Liver (tissue), 9 donors: Measurements from ENCODE around the gene CLDN5. TPM values are rescaled to one million over a fixed set of nuclear protein-coding genes. Genes with fewer than 3 reads are reported as not detected.

Experiments
- DNase-seq: peaks from one replicate; pipeline ENCODE4 v3.0.0-alpha.2; 2017; ENCODE audit warnings: low spot score
- H3K27ac ChIP-seq, 2 donors: one replicate each; pipeline ENCODE4 v1.7.0; 2013; ENCODE audit warnings: inconsistent platforms in 2 of 2, low read length in 2 of 2, control low read depth in 1 of 2, low read depth in 1 of 2, mild to moderate bottlenecking in 1 of 2
- H3K27me3 ChIP-seq, 4 donors: one replicate each; pipeline versions ENCODE4 v1.6.1 to v1.7.0; 2013; ENCODE audit warnings: low read length in 3 of 4, inconsistent platforms in 1 of 4, mild to moderate bottlenecking in 1 of 4, moderate library complexity in 1 of 4; ENCODE audit not compliant: control insufficient read depth in 4 of 4, insufficient read depth in 4 of 4
- H3K36me3 ChIP-seq, 4 donors: one replicate each; pipeline versions ENCODE4 v1.6.1 to v1.7.0; 2013; ENCODE audit warnings: low read length in 3 of 4, mild to moderate bottlenecking in 3 of 4, low read depth in 1 of 4, moderate library complexity in 1 of 4; ENCODE audit not compliant: control insufficient read depth in 4 of 4, insufficient read depth in 3 of 4
- H3K4me1 ChIP-seq, 4 donors: one replicate each; pipeline versions ENCODE4 v1.6.1 to v1.7.0; 2013; ENCODE audit warnings: low read length in 3 of 4, mild to moderate bottlenecking in 3 of 4, moderate library complexity in 1 of 4; ENCODE audit not compliant: control insufficient read depth in 4 of 4, insufficient read depth in 4 of 4
- H3K4me3 ChIP-seq, 3 donors: one replicate each; pipeline versions ENCODE4 v1.6.1 to v1.7.0; 2013; ENCODE audit warnings: low read length in 3 of 3, control low read depth in 1 of 3, low read depth in 1 of 3, mild to moderate bottlenecking in 1 of 3
- H3K9ac ChIP-seq, 2 donors: one replicate each; pipeline ENCODE4 v1.7.0; 2013; ENCODE audit warnings: low read length in 2 of 2, mild to moderate bottlenecking in 2 of 2, moderate library complexity in 2 of 2, control low read depth in 1 of 2, low read depth in 1 of 2
- H3K9me3 ChIP-seq, 4 donors: one replicate each; pipeline versions ENCODE4 v1.6.1 to v1.7.0; 2013; ENCODE audit warnings: low read length in 3 of 4; ENCODE audit not compliant: control insufficient read depth in 4 of 4
- EGR1 ChIP-seq, 2 donors: IDR thresholded peaks; 2 replicates each; pipeline ENCODE4 v1.6.1; 2016 to 2018; ENCODE audit warnings: antibody characterized with exemption in 2 of 2, low read depth in 2 of 2
- FOXA1 ChIP-seq: IDR thresholded peaks from 2 replicates; pipeline ENCODE4 v1.6.1; 2016; ENCODE audit warnings: antibody characterized with exemption
- GABPA ChIP-seq, 2 donors: IDR thresholded peaks in 1 of 2; conservative IDR thresholded peaks in 1 of 2; 2 replicates each; pipeline ENCODE4 v1.6.1; 2016; ENCODE audit warnings: antibody characterized with exemption in 2 of 2, mild to moderate bottlenecking in 1 of 2, moderate library complexity in 1 of 2
- HNF4A ChIP-seq, 2 donors: conservative IDR thresholded peaks; 2 replicates each; pipeline ENCODE4 v1.6.1; 2016; ENCODE audit warnings: antibody characterized with exemption in 2 of 2, mild to moderate bottlenecking in 2 of 2
- JUND ChIP-seq, 2 donors: IDR thresholded peaks; 2 replicates each; pipeline ENCODE4 v1.6.1; 2016; ENCODE audit warnings: antibody characterized with exemption in 2 of 2
- NR2F2 ChIP-seq: IDR thresholded peaks from 2 replicates; pipeline ENCODE4 v1.6.1; 2016; ENCODE audit warnings: antibody characterized with exemption
- RAD21 ChIP-seq, 2 donors: IDR thresholded peaks; 2 replicates each; pipeline ENCODE4 v1.6.1; 2016; ENCODE audit warnings: antibody characterized with exemption in 2 of 2, mild to moderate bottlenecking in 2 of 2
- RXRA ChIP-seq, 2 donors: IDR thresholded peaks; 2 replicates each; pipeline ENCODE4 v1.6.1; 2017 to 2018; ENCODE audit warnings: antibody characterized with exemption in 2 of 2, mild to moderate bottlenecking in 1 of 2
- SP1 ChIP-seq: IDR thresholded peaks from 2 replicates; pipeline ENCODE4 v1.6.1; 2018; ENCODE audit warnings: antibody characterized with exemption, mild to moderate bottlenecking
- TAF1 ChIP-seq: conservative IDR thresholded peaks from 2 replicates; pipeline ENCODE4 v1.6.1; 2016; ENCODE audit warnings: antibody characterized with exemption, mild to moderate bottlenecking
- YY1 ChIP-seq: IDR thresholded peaks from 2 replicates; pipeline ENCODE4 v1.6.1; 2016; ENCODE audit warnings: antibody characterized with exemption, mild to moderate bottlenecking
- WGBS: extraction: QIAGEN DNeasy Blood & Tissue Kit; methylation state at CpG from one replicate; pipeline ENCODE4 v1.1.7; 2013; 5-methylcytosine and 5-hydroxymethylcytosine counted together
- polyA plus RNA-seq, 2 donors: library from polyadenylated mRNA; stranded (reverse) in 1 of 2; unstranded in 1 of 2; fragments of 200-250 nt in 1 of 2; fragments of >200 nt in 1 of 2; fragmentation: Nextera tagmentation in 1 of 2; extraction: Ambion mirVana in 1 of 2; gene quantifications; one replicate each; pipeline versions ENCODE4 v1.2.1 to v1.2.3, GENCODE V29; 2013 to 2015
- total RNA-seq, 2 donors: library from RNA; depleted of rRNA; stranded (reverse); fragments of >200 nt; gene quantifications; one replicate each; pipeline ENCODE4 v1.2.3, GENCODE V29; 2014
- TF ChIP-seq, protein P1 (sequence below): IDR thresholded peaks from 2 replicates; pipeline ENCODE4 v1.6.1; 2016; ENCODE audit warnings: antibody characterized with exemption, mild to moderate bottlenecking
- TF ChIP-seq, protein P2 (sequence below): fragments of 150-350 bp; IDR thresholded peaks from 2 replicates; pipeline ENCODE4 v1.5.1; 2017; ENCODE audit warnings: improper control_type of control experiment, low read depth, low read length; ENCODE audit not compliant: missing input control
- TF ChIP-seq, protein P3 (sequence below): IDR thresholded peaks from 2 replicates; pipeline ENCODE4 v1.6.1; 2016; ENCODE audit warnings: antibody characterized with exemption
- TF ChIP-seq, protein P4 (sequence below): IDR thresholded peaks from 2 replicates; pipeline ENCODE4 v1.6.1; 2016; ENCODE audit warnings: antibody characterized with exemption
- donor health status: healthy.
- donor health status: healthy.
- donor health status: healthy.
- donor health status: healthy.
- donor health status: healthy.

The CLDN5 gene
- total and polyA plus RNA-seq, 4 donors, result 15.6 to 31.5 (median 22.4) TPM

DNA sequence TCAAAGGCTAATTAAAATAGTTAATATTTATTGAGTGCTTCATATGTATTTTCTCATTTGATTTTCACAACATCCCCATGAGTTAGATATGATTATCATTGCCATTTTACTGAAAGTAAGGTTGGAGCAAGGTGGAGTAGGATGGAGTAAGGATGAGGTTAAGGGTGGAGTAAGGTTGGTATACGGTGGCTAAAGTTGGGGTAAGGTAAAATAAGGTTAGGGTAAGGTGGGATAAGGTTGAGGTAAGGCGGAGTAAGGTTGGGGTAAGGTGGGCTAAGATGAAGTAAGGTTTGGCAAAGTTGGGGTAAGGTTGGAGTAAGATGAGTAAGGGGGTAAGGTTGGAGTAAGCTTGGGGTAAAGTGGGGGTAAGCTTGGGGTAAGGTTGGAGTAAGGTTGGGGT lies 45.8 kb upstream of the CLDN5 start:
- no peak for TF ChIP-seq TAF1
- TF ChIP-seq NR2F2, result no peak
- TF ChIP-seq EGR1 (IDR thresholded peaks at IDR 0.05; ENCODE audit: low read depth in 2 of 2), result no peak
- no peak overlapping the region for H3K9ac ChIP-seq
- no peak overlapping the region for H3K27ac ChIP-seq
- WGBS, result 94% methylated on average over 2 of the region's 2 CpGs
- H3K9me3 ChIP-seq, result no peaks in the 10 kb centered on the region
- no peaks in the 10 kb centered on the region for H3K27me3 ChIP-seq
- H3K36me3 ChIP-seq, result no peaks in the 10 kb centered on the region
- no peak overlapping the region for H3K4me3 ChIP-seq
- no peaks in the 10 kb centered on the region for H3K4me1 ChIP-seq
- no peak for DNase-seq

DNA sequence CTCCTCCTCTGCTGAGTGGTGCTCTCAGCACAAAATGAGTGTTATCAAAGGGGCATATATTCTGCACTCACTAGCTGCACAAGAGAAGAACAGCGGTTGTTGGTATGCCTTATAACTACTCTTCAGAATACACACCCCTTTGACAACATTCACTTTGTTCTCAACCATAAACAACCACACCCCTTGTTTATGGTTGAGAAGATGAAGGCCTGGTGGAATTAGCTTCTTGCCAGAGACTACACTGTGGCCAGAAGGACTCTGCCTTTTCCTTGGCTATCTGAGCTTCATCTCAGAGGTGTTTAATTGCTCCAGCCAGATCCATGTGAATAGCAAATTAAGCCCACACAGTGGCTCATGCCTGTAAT lies 45.0 kb upstream of the CLDN5 start:
- no peak for DNase-seq
- 86% methylated on average over 1 of the region's 1 CpG for WGBS
- TF ChIP-seq, protein P1, sequence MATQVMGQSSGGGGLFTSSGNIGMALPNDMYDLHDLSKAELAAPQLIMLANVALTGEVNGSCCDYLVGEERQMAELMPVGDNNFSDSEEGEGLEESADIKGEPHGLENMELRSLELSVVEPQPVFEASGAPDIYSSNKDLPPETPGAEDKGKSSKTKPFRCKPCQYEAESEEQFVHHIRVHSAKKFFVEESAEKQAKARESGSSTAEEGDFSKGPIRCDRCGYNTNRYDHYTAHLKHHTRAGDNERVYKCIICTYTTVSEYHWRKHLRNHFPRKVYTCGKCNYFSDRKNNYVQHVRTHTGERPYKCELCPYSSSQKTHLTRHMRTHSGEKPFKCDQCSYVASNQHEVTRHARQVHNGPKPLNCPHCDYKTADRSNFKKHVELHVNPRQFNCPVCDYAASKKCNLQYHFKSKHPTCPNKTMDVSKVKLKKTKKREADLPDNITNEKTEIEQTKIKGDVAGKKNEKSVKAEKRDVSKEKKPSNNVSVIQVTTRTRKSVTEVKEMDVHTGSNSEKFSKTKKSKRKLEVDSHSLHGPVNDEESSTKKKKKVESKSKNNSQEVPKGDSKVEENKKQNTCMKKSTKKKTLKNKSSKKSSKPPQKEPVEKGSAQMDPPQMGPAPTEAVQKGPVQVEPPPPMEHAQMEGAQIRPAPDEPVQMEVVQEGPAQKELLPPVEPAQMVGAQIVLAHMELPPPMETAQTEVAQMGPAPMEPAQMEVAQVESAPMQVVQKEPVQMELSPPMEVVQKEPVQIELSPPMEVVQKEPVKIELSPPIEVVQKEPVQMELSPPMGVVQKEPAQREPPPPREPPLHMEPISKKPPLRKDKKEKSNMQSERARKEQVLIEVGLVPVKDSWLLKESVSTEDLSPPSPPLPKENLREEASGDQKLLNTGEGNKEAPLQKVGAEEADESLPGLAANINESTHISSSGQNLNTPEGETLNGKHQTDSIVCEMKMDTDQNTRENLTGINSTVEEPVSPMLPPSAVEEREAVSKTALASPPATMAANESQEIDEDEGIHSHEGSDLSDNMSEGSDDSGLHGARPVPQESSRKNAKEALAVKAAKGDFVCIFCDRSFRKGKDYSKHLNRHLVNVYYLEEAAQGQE, result no peak
- TF ChIP-seq NR2F2 (no peak), YY1 (no peak), EGR1 (IDR thresholded peaks at IDR 0.05; ENCODE audit: low read depth in 2 of 2) (no peak), JUND (IDR thresholded peaks at IDR 0.05) (no peak), RAD21 (IDR thresholded peaks at IDR 0.05) (no peak), FOXA1 (no peak), GABPA (IDR thresholded peaks at IDR 0.05 in 1 of 2, conservative IDR thresholded peaks at IDR 0.05 in 1 of 2) (no peak), SP1 (no peak), HNF4A (conservative IDR thresholded peaks at IDR 0.05) (no peak), RXRA (IDR thresholded peaks at IDR 0.05) (no peak)
- TF ChIP-seq, protein P2, sequence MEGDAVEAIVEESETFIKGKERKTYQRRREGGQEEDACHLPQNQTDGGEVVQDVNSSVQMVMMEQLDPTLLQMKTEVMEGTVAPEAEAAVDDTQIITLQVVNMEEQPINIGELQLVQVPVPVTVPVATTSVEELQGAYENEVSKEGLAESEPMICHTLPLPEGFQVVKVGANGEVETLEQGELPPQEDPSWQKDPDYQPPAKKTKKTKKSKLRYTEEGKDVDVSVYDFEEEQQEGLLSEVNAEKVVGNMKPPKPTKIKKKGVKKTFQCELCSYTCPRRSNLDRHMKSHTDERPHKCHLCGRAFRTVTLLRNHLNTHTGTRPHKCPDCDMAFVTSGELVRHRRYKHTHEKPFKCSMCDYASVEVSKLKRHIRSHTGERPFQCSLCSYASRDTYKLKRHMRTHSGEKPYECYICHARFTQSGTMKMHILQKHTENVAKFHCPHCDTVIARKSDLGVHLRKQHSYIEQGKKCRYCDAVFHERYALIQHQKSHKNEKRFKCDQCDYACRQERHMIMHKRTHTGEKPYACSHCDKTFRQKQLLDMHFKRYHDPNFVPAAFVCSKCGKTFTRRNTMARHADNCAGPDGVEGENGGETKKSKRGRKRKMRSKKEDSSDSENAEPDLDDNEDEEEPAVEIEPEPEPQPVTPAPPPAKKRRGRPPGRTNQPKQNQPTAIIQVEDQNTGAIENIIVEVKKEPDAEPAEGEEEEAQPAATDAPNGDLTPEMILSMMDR, result no peak
- TF ChIP-seq, protein P3, sequence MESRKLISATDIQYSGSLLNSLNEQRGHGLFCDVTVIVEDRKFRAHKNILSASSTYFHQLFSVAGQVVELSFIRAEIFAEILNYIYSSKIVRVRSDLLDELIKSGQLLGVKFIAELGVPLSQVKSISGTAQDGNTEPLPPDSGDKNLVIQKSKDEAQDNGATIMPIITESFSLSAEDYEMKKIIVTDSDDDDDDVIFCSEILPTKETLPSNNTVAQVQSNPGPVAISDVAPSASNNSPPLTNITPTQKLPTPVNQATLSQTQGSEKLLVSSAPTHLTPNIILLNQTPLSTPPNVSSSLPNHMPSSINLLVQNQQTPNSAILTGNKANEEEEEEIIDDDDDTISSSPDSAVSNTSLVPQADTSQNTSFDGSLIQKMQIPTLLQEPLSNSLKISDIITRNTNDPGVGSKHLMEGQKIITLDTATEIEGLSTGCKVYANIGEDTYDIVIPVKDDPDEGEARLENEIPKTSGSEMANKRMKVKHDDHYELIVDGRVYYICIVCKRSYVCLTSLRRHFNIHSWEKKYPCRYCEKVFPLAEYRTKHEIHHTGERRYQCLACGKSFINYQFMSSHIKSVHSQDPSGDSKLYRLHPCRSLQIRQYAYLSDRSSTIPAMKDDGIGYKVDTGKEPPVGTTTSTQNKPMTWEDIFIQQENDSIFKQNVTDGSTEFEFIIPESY, result no peak
- TF ChIP-seq, protein P4, sequence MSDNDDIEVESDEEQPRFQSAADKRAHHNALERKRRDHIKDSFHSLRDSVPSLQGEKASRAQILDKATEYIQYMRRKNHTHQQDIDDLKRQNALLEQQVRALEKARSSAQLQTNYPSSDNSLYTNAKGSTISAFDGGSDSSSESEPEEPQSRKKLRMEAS, result no peak
- no peak overlapping the region for H3K27ac ChIP-seq
- H3K27me3 ChIP-seq, result no peaks in the 10 kb centered on the region
- H3K4me1 ChIP-seq, result no peaks in the 10 kb centered on the region
- H3K4me3 ChIP-seq, result no peak overlapping the region
- no peaks in the 10 kb centered on the region for H3K36me3 ChIP-seq
- no peaks in the 10 kb centered on the region for H3K9me3 ChIP-seq
- H3K9ac ChIP-seq, result no peak overlapping the region
